ENCODE measurements around the gene MRPL40. TPM values are rescaled to one million over a fixed set of nuclear protein-coding genes. Genes with fewer than 3 reads are reported as not detected.

The MRPL40 gene
- total and polyA plus RNA-seq, 4 donors: 17.0 to 61.4 (median 32.2) TPM

GRCh38 chr22:19480173-19480568, 47.8 kb downstream of the MRPL40 start:
- no peaks in the 10 kb centered on the region for H3K9me3 ChIP-seq (ENCODE audit: control insufficient read depth in 4 of 4, insufficient read depth in 3 of 4, low read length in 3 of 4)
- 0 to 1% methylated on average over 15 of the region's 15 CpGs for WGBS, 2 donors
- H3K27ac ChIP-seq (ENCODE audit: low read depth in 1 of 2, low read length in 1 of 2): no peak overlapping the region
- no peak for TF ChIP-seq CTCF (IDR thresholded peaks at IDR 0.05; ENCODE audit: control extremely low read depth, extremely low read depth)
- peaks cover 0 to 3% (median 2%) of the 10 kb centered on the region in 4 donors for H3K36me3 ChIP-seq (ENCODE audit: control insufficient read depth in 4 of 4, insufficient read depth in 4 of 4, low read length in 4 of 4)
- peak overlapping the region; percentile 36 for H3K4me3 ChIP-seq
- no peak for ATAC-seq (ENCODE audit: insufficient read depth, low FRiP score)
- H3K4me1 ChIP-seq (ENCODE audit: control insufficient read depth in 5 of 5, insufficient read depth in 5 of 5, low read length in 5 of 5): peaks cover 0 to 21% (median 3%) of the 10 kb centered on the region in 5 donors
- no peaks in the 10 kb centered on the region for H3K27me3 ChIP-seq (ENCODE audit: control insufficient read depth in 3 of 3, insufficient read depth in 3 of 3, low read length in 2 of 3)
- no peak overlapping the region for H3K9ac ChIP-seq (ENCODE audit: insufficient read depth in 1 of 2, low read length in 2 of 2)
- no peak for DNase-seq

DNA sequence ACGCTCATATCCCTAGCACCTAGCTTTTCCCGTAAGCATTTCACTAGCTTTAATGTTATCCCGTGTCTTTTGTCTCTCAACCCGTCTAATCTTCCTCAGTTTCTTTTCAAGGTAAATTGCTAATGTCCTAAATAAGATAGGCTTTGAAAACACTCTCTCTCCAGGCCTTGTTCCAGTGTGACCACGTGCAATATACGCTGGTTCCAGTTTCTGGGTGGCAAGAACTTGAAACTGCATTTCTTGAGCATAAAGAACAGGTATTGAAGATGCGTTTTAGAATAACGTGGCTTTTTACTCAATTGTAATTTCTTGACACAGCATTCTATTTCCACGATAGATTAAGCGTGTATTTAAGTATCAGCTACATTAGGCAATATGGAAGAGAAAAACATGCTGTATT, 48.4 kb downstream of the MRPL40 start:
- H3K36me3 ChIP-seq (ENCODE audit: control insufficient read depth in 4 of 4, insufficient read depth in 4 of 4, low read length in 4 of 4): peaks cover 0 to 3% (median 0%) of the 10 kb centered on the region in 4 donors
- ATAC-seq (ENCODE audit: insufficient read depth, low FRiP score) (no peak), DNase-seq (no peak)
- H3K27ac ChIP-seq (ENCODE audit: low read depth in 1 of 2, low read length in 1 of 2): no peak overlapping the region
- no peak for TF ChIP-seq CTCF (IDR thresholded peaks at IDR 0.05; ENCODE audit: control extremely low read depth, extremely low read depth)
- no peaks in the 10 kb centered on the region for H3K9me3 ChIP-seq (ENCODE audit: control insufficient read depth in 4 of 4, insufficient read depth in 3 of 4, low read length in 3 of 4)
- no peak overlapping the region for H3K9ac ChIP-seq (ENCODE audit: insufficient read depth in 1 of 2, low read length in 2 of 2)
- peaks cover 0 to 21% (median 3%) of the 10 kb centered on the region in 5 donors for H3K4me1 ChIP-seq (ENCODE audit: control insufficient read depth in 5 of 5, insufficient read depth in 5 of 5, low read length in 5 of 5)
- 59 to 76% methylated on average over 10 of the region's 10 CpGs for WGBS, 2 donors
- no peak overlapping the region for H3K4me3 ChIP-seq
- no peaks in the 10 kb centered on the region for H3K27me3 ChIP-seq (ENCODE audit: control insufficient read depth in 3 of 3, insufficient read depth in 3 of 3, low read length in 2 of 3)

- 88 to 94% methylated on average over 9 of the region's 9 CpGs for WGBS, 2 donors
- H3K4me1 ChIP-seq (ENCODE audit: control insufficient read depth in 5 of 5, insufficient read depth in 5 of 5, low read length in 5 of 5): peaks cover 0 to 21% (median 2%) of the 10 kb centered on the region in 5 donors
- H3K27ac ChIP-seq (ENCODE audit: low read depth in 1 of 2, low read length in 1 of 2): no peak overlapping the region
- no peak overlapping the region for H3K9ac ChIP-seq (ENCODE audit: insufficient read depth in 1 of 2, low read length in 2 of 2)
- DNase-seq (no peak), ATAC-seq (ENCODE audit: insufficient read depth, low FRiP score) (no peak)
- H3K36me3 ChIP-seq (ENCODE audit: control insufficient read depth in 4 of 4, insufficient read depth in 4 of 4, low read length in 4 of 4): no peaks in the 10 kb centered on the region
- H3K9me3 ChIP-seq (ENCODE audit: control insufficient read depth in 4 of 4, insufficient read depth in 3 of 4, low read length in 3 of 4): no peaks in the 10 kb centered on the region
- H3K27me3 ChIP-seq (ENCODE audit: control insufficient read depth in 3 of 3, insufficient read depth in 3 of 3, low read length in 2 of 3): no peaks in the 10 kb centered on the region
- no peak for TF ChIP-seq CTCF (IDR thresholded peaks at IDR 0.05; ENCODE audit: control extremely low read depth, extremely low read depth)
- no peak overlapping the region for H3K4me3 ChIP-seq
These were observed 50.0 kb downstream of the MRPL40 start for GRCh38 chr22:19482297-19482696.
